ENCODE data around the gene PRSS27.

GRCh38 chr16:2715064-2715463 is 5.0 kb downstream of the PRSS27 start:
- TF ChIP-seq, protein P1, sequence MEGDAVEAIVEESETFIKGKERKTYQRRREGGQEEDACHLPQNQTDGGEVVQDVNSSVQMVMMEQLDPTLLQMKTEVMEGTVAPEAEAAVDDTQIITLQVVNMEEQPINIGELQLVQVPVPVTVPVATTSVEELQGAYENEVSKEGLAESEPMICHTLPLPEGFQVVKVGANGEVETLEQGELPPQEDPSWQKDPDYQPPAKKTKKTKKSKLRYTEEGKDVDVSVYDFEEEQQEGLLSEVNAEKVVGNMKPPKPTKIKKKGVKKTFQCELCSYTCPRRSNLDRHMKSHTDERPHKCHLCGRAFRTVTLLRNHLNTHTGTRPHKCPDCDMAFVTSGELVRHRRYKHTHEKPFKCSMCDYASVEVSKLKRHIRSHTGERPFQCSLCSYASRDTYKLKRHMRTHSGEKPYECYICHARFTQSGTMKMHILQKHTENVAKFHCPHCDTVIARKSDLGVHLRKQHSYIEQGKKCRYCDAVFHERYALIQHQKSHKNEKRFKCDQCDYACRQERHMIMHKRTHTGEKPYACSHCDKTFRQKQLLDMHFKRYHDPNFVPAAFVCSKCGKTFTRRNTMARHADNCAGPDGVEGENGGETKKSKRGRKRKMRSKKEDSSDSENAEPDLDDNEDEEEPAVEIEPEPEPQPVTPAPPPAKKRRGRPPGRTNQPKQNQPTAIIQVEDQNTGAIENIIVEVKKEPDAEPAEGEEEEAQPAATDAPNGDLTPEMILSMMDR (conservative IDR thresholded peaks at IDR 0.05; ENCODE audit: low read length): no peak
- no peak for TF ChIP-seq EZH2phosphoT487 (IDR thresholded peaks at IDR 0.05; ENCODE audit: borderline replicate concordance)

Data from Loucy (cell line).